ENCODE results near the gene WDR90.

DNA sequence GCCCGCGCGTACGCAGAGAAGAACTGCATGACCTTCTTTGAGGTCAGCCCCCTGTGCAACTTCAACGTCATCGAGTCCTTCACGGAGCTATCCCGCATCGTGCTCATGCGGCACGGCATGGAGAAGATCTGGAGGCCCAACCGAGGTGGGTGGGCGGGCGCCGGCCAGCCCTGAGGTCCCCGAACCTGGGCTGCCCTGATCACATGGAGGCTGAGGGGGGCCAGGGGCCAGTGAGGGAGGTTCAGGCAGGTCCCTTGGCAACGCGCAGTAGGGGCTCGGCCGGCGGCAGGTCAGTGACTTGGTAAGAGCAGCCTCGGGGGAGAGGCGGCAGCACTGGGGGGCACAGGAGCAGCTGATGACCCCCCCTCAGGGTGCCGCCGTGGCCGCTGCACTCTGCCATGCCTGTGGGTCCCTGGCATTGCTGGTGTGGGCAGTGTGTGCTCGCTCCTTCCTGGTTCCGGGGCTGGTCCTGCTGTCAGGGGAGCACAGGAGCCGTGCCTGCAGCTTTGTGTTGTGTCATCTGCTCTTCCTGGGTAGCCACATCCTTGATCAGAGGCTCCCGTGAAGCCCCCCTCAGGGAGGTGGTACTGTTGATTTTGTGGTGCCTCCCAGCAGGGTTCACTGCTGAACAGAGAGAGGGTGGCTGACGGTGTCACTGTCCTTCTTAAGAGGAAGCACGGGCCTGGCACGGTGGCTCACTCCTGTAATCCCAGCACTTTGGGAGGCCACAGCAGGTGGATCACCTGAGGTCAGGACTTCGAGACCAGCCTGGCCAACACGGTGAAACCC lies 23.0 kb upstream of the WDR90 start:
- TF ChIP-seq, protein P1, sequence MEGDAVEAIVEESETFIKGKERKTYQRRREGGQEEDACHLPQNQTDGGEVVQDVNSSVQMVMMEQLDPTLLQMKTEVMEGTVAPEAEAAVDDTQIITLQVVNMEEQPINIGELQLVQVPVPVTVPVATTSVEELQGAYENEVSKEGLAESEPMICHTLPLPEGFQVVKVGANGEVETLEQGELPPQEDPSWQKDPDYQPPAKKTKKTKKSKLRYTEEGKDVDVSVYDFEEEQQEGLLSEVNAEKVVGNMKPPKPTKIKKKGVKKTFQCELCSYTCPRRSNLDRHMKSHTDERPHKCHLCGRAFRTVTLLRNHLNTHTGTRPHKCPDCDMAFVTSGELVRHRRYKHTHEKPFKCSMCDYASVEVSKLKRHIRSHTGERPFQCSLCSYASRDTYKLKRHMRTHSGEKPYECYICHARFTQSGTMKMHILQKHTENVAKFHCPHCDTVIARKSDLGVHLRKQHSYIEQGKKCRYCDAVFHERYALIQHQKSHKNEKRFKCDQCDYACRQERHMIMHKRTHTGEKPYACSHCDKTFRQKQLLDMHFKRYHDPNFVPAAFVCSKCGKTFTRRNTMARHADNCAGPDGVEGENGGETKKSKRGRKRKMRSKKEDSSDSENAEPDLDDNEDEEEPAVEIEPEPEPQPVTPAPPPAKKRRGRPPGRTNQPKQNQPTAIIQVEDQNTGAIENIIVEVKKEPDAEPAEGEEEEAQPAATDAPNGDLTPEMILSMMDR (IDR thresholded peaks at IDR 0.05; ENCODE audit: low read length) = no peak
- TF ChIP-seq EZH2 (IDR thresholded peaks at IDR 0.05; ENCODE audit: borderline replicate concordance, low read length) = no peak
